KMS-11 (cell line): ENCODE data around the gene TMEM98.
A peak's percentile ranks its signal among the peaks of the same experiment; 100 is the strongest.

Experiments
- H2AFZ ChIP-seq: fragments of 200-600 bp; sonication (generic); 2 replicates; pipeline ENCODE4 v1.6.1; 2016; ENCODE audit warnings: antibody characterized with exemption, mixed run types, low read depth
- H3K27ac ChIP-seq: fragments of 200-600 bp; sonication (generic); 2 replicates; pipeline ENCODE4 v1.6.1; 2016; ENCODE audit warnings: mild to moderate bottlenecking, mixed run types
- H3K27me3 ChIP-seq: fragments of 200-600 bp; sonication (generic); 2 replicates; pipeline ENCODE4 v1.6.1; 2017; ENCODE audit warnings: mild to moderate bottlenecking, low read depth, mixed run types, moderate library complexity; ENCODE audit not compliant: insufficient read depth
- H3K36me3 ChIP-seq: fragments of 200-600 bp; sonication (generic); 2 replicates; pipeline ENCODE4 v1.6.1; 2017; ENCODE audit warnings: mild to moderate bottlenecking, mixed run types; ENCODE audit not compliant: insufficient read depth
- H3K4me1 ChIP-seq: fragments of 200-600 bp; sonication (generic); 2 replicates; pipeline ENCODE4 v1.6.1; 2016; ENCODE audit warnings: mild to moderate bottlenecking, low read depth, mixed run types; ENCODE audit not compliant: poor library complexity, severe bottlenecking
- H3K4me2 ChIP-seq: fragments of 200-600 bp; sonication (generic); 2 replicates; pipeline ENCODE4 v1.7.0; 2016; ENCODE audit warnings: mild to moderate bottlenecking, mixed run types
- H3K4me3 ChIP-seq: fragments of 200-600 bp; sonication (generic); IDR thresholded peaks from 2 replicates; pipeline ENCODE4 v1.6.1; 2017; ENCODE audit warnings: low read depth, low read length, mixed read lengths; ENCODE audit not compliant: insufficient read depth
- H3K79me2 ChIP-seq: fragments of 200-600 bp; sonication (generic); 2 replicates; pipeline ENCODE4 v1.6.1; 2016; ENCODE audit warnings: low read depth, mixed run types; ENCODE audit not compliant: insufficient read depth
- H3K9ac ChIP-seq: fragments of 200-600 bp; sonication (generic); 2 replicates; pipeline ENCODE4 v1.6.1; 2016; ENCODE audit warnings: mild to moderate bottlenecking, mixed run types
- H4K20me1 ChIP-seq: fragments of 200-600 bp; sonication (generic); 2 replicates; pipeline ENCODE4 v1.6.1; 2016; ENCODE audit warnings: mild to moderate bottlenecking, mixed run types; ENCODE audit not compliant: insufficient read depth
- CTCF ChIP-seq: fragments of 200-600 bp; sonication (generic); conservative IDR thresholded peaks from 2 replicates; pipeline ENCODE4 v1.6.1; 2017; ENCODE audit warnings: low read depth, mild to moderate bottlenecking, antibody characterized with exemption, low read length, moderate library complexity, mixed read lengths

Gene TMEM98

GRCh38 chr17:32912218-32912897 lies 15.6 kb upstream of the TMEM98 start:
- no peaks in the 10 kb centered on the region for H3K36me3 ChIP-seq
- H3K27me3 ChIP-seq: no peaks in the 10 kb centered on the region
- no peak for TF ChIP-seq CTCF
- no peaks in the 10 kb centered on the region for H3K79me2 ChIP-seq
- no peak overlapping the region for H3K4me3 ChIP-seq
- no peak overlapping the region for H3K4me2 ChIP-seq
- peaks cover 34% of the 10 kb centered on the region for H3K4me1 ChIP-seq
- no peaks in the 10 kb centered on the region for H4K20me1 ChIP-seq
- no peak overlapping the region for H2AFZ ChIP-seq
- H3K27ac ChIP-seq: no peak overlapping the region
- no peak overlapping the region for H3K9ac ChIP-seq

- Histone ChIP-seq H3K4me2 (no peak overlapping the region), H3K4me1 (peaks cover 37% of the 10 kb centered on the region), H3K4me3 (no peak overlapping the region), H3K36me3 (no peaks in the 10 kb centered on the region), H3K27ac (no peak overlapping the region), H2AFZ (no peak overlapping the region), H3K79me2 (no peaks in the 10 kb centered on the region), H4K20me1 (no peaks in the 10 kb centered on the region), H3K9ac (no peak overlapping the region), H3K27me3 (no peaks in the 10 kb centered on the region)
- no peak for TF ChIP-seq CTCF
Measured at GRCh38 chr17:32913593-32913992, 14.4 kb upstream of the TMEM98 start.

GRCh38 chr17:32914181-32914580 lies 13.8 kb upstream of the TMEM98 start:
- no peak overlapping the region for H3K4me2 ChIP-seq
- no peak overlapping the region for H3K27ac ChIP-seq
- no peak for TF ChIP-seq CTCF
- no peaks in the 10 kb centered on the region for H3K36me3 ChIP-seq
- no peak overlapping the region for H3K4me3 ChIP-seq
- H4K20me1 ChIP-seq: no peaks in the 10 kb centered on the region
- H3K9ac ChIP-seq: no peak overlapping the region
- H3K79me2 ChIP-seq: no peaks in the 10 kb centered on the region
- H3K4me1 ChIP-seq: peaks cover 37% of the 10 kb centered on the region
- H3K27me3 ChIP-seq: no peaks in the 10 kb centered on the region
- H2AFZ ChIP-seq: no peak overlapping the region

- Histone ChIP-seq H3K79me2 (no peaks in the 10 kb centered on the region), H3K4me3 (no peak overlapping the region), H2AFZ (no peak overlapping the region), H3K27me3 (no peaks in the 10 kb centered on the region), H3K4me1 (peaks cover 29% of the 10 kb centered on the region), H3K9ac (no peak overlapping the region), H3K4me2 (0 out of 2 replicates have a peak overlapping the region, but pooled peaks have one; percentile 22), H4K20me1 (no peaks in the 10 kb centered on the region), H3K27ac (no peak overlapping the region), H3K36me3 (no peaks in the 10 kb centered on the region)
- no peak for TF ChIP-seq CTCF
Measured at GRCh38 chr17:32915245-32915644, 12.7 kb upstream of the TMEM98 start.
